ENCODE results near the gene UBE2U. TPM values are rescaled to one million over a fixed set of nuclear protein-coding genes. Genes with fewer than 3 reads are reported as not detected.

Gene UBE2U
- total RNA-seq, 1 experiment from 2014 or later, result not detected

GRCh38 chr1:64293820-64294219 is 90.4 kb downstream of the UBE2U start:
- no peak overlapping the region for H3K4me3 ChIP-seq
- no peak for DNase-seq
- H3K9me3 ChIP-seq, result peaks cover 3% of the 10 kb centered on the region; the same call in 1 of the 2 replicates
- no peaks in the 10 kb centered on the region for H3K36me3 ChIP-seq
- H3K27me3 ChIP-seq, result no peaks in the 10 kb centered on the region

- no peak for DNase-seq
Measured at GRCh38 chr1:64295136-64295535, 91.7 kb downstream of the UBE2U start.

GRCh38 chr1:64295561-64295960 is 92.1 kb downstream of the UBE2U start:
- no peak for DNase-seq

More at GRCh38 chr1:64295136-64295535, 91.7 kb downstream of the UBE2U start:
- Histone ChIP-seq H3K4me3 (no peak overlapping the region), H3K36me3 (no peaks in the 10 kb centered on the region), H3K27me3 (no peaks in the 10 kb centered on the region), H3K9me3 (peaks cover 3% of the 10 kb centered on the region; the same call in 1 of the 2 replicates)

DNA sequence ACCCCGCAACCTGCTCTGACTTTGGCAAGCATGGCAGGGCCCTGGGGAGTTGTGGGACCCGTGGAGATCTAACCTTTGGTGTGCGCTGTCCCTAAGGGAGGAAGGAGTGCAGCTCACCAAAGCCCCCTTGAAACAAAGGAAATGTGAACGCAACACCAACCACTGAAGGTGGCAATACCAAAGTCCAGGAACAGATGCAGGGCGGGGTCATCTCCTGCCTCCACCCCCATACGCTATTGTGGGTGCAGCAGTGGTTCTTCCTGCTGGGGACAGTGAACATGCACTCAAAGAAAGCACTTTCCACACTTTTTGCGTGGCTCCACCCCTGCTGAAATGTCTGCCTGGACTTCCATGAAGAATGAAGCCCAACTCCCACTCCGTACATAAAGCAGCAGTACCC is 93.0 kb downstream of the UBE2U start:
- H3K27me3 ChIP-seq, result no peaks in the 10 kb centered on the region

More at GRCh38 chr1:64295561-64295960, 92.1 kb downstream of the UBE2U start:
- Histone ChIP-seq H3K27me3 (no peaks in the 10 kb centered on the region), H3K36me3 (no peaks in the 10 kb centered on the region), H3K4me3 (no peak overlapping the region), H3K9me3 (peaks cover 3% of the 10 kb centered on the region; the same call in 1 of the 2 replicates)

DNA sequence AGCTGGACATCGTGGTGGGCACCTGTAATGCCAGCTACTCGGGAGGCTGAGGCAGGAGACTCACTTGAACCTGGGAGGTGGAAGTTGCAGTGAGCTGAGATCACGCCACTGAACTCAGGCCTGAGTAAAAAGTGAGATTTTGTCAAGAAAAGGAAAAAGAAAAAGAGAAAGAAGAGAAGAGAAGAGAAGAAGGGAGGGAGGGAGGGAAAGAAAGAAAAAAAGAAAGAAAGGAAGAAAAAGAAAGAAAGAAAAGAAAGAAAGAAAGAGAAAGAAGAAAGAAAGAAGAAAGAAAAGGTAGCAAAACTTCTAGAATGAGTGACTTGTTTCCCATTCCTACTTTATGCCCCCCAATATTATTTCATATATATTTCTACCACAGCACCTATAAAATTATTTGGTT is 98.8 kb downstream of the UBE2U start:
- H3K9me3 ChIP-seq, result peaks cover 3% of the 10 kb centered on the region; the same call in 1 of the 2 replicates
- H3K36me3 ChIP-seq, result no peaks in the 10 kb centered on the region
- no peak for DNase-seq
- H3K4me3 ChIP-seq, result no peak overlapping the region
- no peaks in the 10 kb centered on the region for H3K27me3 ChIP-seq

More for the DNA sequence above, 93.0 kb downstream of the UBE2U start:
- Histone ChIP-seq H3K36me3 (no peaks in the 10 kb centered on the region), H3K9me3 (peaks cover 3% of the 10 kb centered on the region; the same call in 1 of the 2 replicates), H3K4me3 (no peak overlapping the region)
- no peak for DNase-seq

- H3K4me3 ChIP-seq, result no peak overlapping the region
Measured at GRCh38 chr1:64302971-64303370, 99.5 kb downstream of the UBE2U start.

DNA sequence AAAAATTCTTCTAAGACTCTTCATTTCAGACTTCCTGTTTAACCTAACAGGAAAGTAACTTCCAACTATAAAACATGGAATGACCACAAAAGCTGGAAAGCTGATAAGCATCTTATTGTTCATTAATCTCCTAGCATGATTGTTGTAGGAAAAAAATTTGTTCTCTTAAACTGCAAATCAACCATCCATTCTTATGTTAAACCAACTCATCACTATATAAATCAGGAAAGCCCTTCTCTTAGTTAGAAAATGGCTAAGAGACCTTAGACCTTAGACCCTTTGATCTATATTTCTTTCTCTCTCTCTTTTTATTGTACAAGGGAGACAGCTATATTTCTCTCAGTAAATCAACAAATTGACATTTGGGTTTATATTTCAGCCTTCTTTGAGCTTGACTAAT is 101.4 kb downstream of the UBE2U start:
- Histone ChIP-seq H3K27me3 (no peaks in the 10 kb centered on the region), H3K9me3 (no peaks in the 10 kb centered on the region), H3K36me3 (no peaks in the 10 kb centered on the region), H3K4me3 (no peak overlapping the region)
- no peak for DNase-seq

More at GRCh38 chr1:64302971-64303370, 99.5 kb downstream of the UBE2U start:
- Histone ChIP-seq H3K27me3 (no peaks in the 10 kb centered on the region), H3K9me3 (peaks cover under 1% of the 10 kb centered on the region; the same call in 1 of the 2 replicates), H3K36me3 (no peaks in the 10 kb centered on the region)
- DNase-seq, result no peak

GRCh38 chr1:64308866-64309265 is 105.4 kb downstream of the UBE2U start:
- DNase-seq, result no peak
- H3K36me3 ChIP-seq, result no peaks in the 10 kb centered on the region
- H3K4me3 ChIP-seq, result no peak overlapping the region
- no peaks in the 10 kb centered on the region for H3K9me3 ChIP-seq
- H3K27me3 ChIP-seq, result no peaks in the 10 kb centered on the region

- H3K36me3 ChIP-seq, result no peaks in the 10 kb centered on the region
- no peaks in the 10 kb centered on the region for H3K9me3 ChIP-seq
- DNase-seq, result no peak
- no peaks in the 10 kb centered on the region for H3K27me3 ChIP-seq
- H3K4me3 ChIP-seq, result no peak overlapping the region
Measured at GRCh38 chr1:64309431-64309831, 106.0 kb downstream of the UBE2U start.

- DNase-seq, result no peak
- H3K9me3 ChIP-seq, result no peaks in the 10 kb centered on the region
- no peaks in the 10 kb centered on the region for H3K36me3 ChIP-seq
- H3K27me3 ChIP-seq, result no peaks in the 10 kb centered on the region
- H3K4me3 ChIP-seq, result no peak overlapping the region
Measured at GRCh38 chr1:64310760-64311159, 107.3 kb downstream of the UBE2U start.

DNA sequence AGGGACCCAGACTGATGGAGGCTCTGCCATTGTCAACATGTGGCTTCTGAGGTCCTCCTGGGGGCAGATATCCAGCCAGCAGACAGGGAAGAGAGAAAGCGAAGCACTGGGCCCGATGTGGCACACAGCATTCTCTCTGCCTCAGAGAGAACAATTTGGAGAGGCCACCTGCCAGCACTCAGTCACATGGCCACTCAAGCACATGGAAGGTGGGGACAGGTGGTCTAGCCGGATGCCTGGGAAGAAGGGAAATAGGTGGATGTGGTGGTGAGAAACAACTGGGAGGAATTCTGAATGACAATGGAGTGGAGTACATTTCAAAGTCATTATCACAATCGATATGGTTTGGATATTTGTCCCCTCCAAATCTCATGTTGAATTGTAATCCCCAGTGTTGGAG is 109.0 kb downstream of the UBE2U start:
- Histone ChIP-seq H3K9me3 (no peaks in the 10 kb centered on the region), H3K27me3 (no peaks in the 10 kb centered on the region), H3K36me3 (no peaks in the 10 kb centered on the region), H3K4me3 (no peak overlapping the region)
- DNase-seq, result no peak

GRCh38 chr1:64315402-64315801 is 112.0 kb downstream of the UBE2U start:
- H3K9me3 ChIP-seq, result no peaks in the 10 kb centered on the region

More at GRCh38 chr1:64315402-64315801, 112.0 kb downstream of the UBE2U start:
- DNase-seq, result no peak
- H3K27me3 ChIP-seq, result no peaks in the 10 kb centered on the region
- no peak overlapping the region for H3K4me3 ChIP-seq
- no peaks in the 10 kb centered on the region for H3K36me3 ChIP-seq

All from MG63 (cell line).